HG03469 (cell line): ENCODE results near the gene MDGA2.
"Not testable (repeated sequence)": the region's sequence is repeated elsewhere in the genome, so short reads cannot be mapped to it uniquely, and the experiment has no call there.

Experiments used
- ATAC-seq: cut with Tn5 transposase; IDR thresholded peaks from one replicate; pipeline ENCODE4 v1.9.1; 2021; ENCODE audit warnings: mild to moderate bottlenecking, moderate library complexity, moderate number of reproducible peaks; ENCODE audit not compliant: unreplicated experiment

Gene MDGA2

GRCh38 chr14:47346849-47347248 is 328.6 kb downstream of the MDGA2 start:
- no peak for ATAC-seq

GRCh38 chr14:47345016-47345415 is 330.4 kb downstream of the MDGA2 start:
- no peak for ATAC-seq

- ATAC-seq, result no peak
Observed at GRCh38 chr14:47332939-47333338, 342.5 kb downstream of the MDGA2 start.

- ATAC-seq, result no peak
Observed at GRCh38 chr14:47332106-47332505, 343.3 kb downstream of the MDGA2 start.

GRCh38 chr14:47328376-47328775 is 347.0 kb downstream of the MDGA2 start:
- ATAC-seq, result no peak

- no peak for ATAC-seq
Observed at GRCh38 chr14:47327336-47327735, 348.1 kb downstream of the MDGA2 start.

GRCh38 chr14:47322751-47323150 is 352.7 kb downstream of the MDGA2 start:
- ATAC-seq, result no peak

GRCh38 chr14:47302121-47302520 is 373.3 kb downstream of the MDGA2 start:
- no peak for ATAC-seq

GRCh38 chr14:47300796-47301195 is 374.6 kb downstream of the MDGA2 start:
- no peak for ATAC-seq

- no peak for ATAC-seq
Observed at GRCh38 chr14:47297374-47297773, 378.0 kb downstream of the MDGA2 start.

GRCh38 chr14:47284283-47284682 is 391.1 kb downstream of the MDGA2 start:
- ATAC-seq, result no peak

GRCh38 chr14:47281761-47282160 is 393.6 kb downstream of the MDGA2 start:
- ATAC-seq, result not testable (repeated sequence)

GRCh38 chr14:47278233-47278842 is 397.1 kb downstream of the MDGA2 start:
- no peak for ATAC-seq

- ATAC-seq, result no peak
Observed at GRCh38 chr14:47277703-47278102, 397.7 kb downstream of the MDGA2 start.

- no peak for ATAC-seq
Observed at GRCh38 chr14:47276931-47277330, 398.5 kb downstream of the MDGA2 start.

GRCh38 chr14:47273939-47274338 is 401.5 kb downstream of the MDGA2 start:
- no peak for ATAC-seq

- ATAC-seq, result no peak
Observed at GRCh38 chr14:47270715-47271114, 404.7 kb downstream of the MDGA2 start.

GRCh38 chr14:47269756-47270492 is 405.5 kb downstream of the MDGA2 start:
- no peak for ATAC-seq

- ATAC-seq, result no peak
Observed at GRCh38 chr14:47264842-47265241, 410.6 kb downstream of the MDGA2 start.

- ATAC-seq, result no peak
Observed at GRCh38 chr14:47262801-47263200, 412.6 kb downstream of the MDGA2 start.

- ATAC-seq, result no peak
Observed at GRCh38 chr14:47261350-47261749, 414.1 kb downstream of the MDGA2 start.

- ATAC-seq, result no peak
Observed at GRCh38 chr14:47259796-47260195, 415.6 kb downstream of the MDGA2 start.

- ATAC-seq, result no peak
Observed at GRCh38 chr14:47257013-47257412, 418.4 kb downstream of the MDGA2 start.
